Measurements from ENCODE around the gene SPN. TPM values are rescaled to one million over a fixed set of nuclear protein-coding genes. Genes with fewer than 3 reads are reported as not detected.

Gene SPN
- total and polyA plus RNA-seq, 2 donors (not counting 3 experiments of a cell fraction or from before 2014, with no cell fraction given), result not detected

DNA sequence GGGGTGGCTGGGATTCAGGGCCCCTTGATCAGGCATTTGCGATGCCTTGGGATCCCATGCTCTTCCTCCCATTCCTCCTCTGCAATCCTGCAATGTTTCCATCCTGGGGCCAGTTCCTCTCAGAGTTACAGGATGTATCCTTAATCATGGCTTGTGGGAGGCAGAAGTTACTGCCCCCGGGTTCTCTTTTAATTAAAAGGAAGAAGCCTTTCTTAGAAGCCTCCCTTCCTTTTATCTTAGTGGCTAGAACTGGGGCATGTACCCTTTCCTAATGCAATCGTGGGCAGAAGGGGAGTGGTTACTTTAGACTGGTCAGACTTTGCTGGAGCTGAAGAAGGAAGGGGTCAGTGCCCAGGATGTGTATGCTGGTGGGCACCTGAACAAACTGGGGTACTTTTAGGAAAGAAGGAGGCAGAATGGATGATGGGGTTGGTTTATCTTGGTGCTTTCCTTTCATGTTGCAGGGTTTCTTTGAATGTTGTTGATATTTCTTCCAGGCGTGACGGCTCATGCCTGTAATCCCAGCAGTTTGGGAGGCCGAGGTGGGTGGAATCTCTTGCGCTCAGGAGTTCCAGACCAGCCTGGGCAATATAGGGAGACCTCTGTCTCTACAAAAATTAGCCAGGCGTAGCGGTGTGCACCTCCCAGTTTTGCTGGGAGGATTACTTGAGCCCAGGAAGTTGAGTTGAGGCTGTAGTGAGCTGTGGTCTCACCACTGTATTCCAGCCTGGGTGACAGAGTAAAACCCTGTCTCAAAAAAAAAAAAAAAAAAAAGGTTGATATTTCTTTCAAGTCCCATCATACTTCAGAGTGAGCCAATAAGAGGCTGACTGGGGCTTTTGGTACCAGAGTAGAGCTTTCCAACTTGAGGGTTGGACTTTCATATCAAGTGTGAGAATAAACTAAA lies 13.2 kb upstream of the SPN start:
- H3K9ac ChIP-seq (replicated peaks; ENCODE audit: extremely low read depth, insufficient read depth, low read length), result no peak overlapping the region
- intact Hi-C loops (cut with micrococcal nuclease), result no loop called here
- no TSS peak for BruUV-seq (replicated peaks)
- H4K20me1 ChIP-seq (replicated peaks; ENCODE audit: control insufficient read depth, extremely low read depth, insufficient read depth, low read length), result no peaks in the 10 kb centered on the region
- H2AFZ ChIP-seq (ENCODE audit: low read depth, low read length), result no peak overlapping the region
- no peaks in the 10 kb centered on the region for H3K9me3 ChIP-seq (replicated peaks; ENCODE audit: control insufficient read depth, insufficient read depth, low read length)
- no peaks in the 10 kb centered on the region for H3K4me1 ChIP-seq (ENCODE audit: control insufficient read depth, extremely low read depth, insufficient read depth, low read length)
- H3K36me3 ChIP-seq (ENCODE audit: control insufficient read depth in 2 of 2, extremely low read depth in 1 of 2, insufficient read depth in 2 of 2, low read length in 2 of 2), result no peaks in the 10 kb centered on the region
- no peaks in the 10 kb centered on the region for H3K9me1 ChIP-seq (replicated peaks; ENCODE audit: control insufficient read depth, extremely low read depth, insufficient read depth, low read length)
- dilution Hi-C loops (cut with MboI; ENCODE audit: extremely low pct_ligation_motif_present, low sequenced_read_pairs), result no loop called here
- POLR2A ChIA-PET, result no interaction called here
- CTCF ChIA-PET, result interaction anchor here (1.5 kb wide), 1 partner anchor 51 kb away, joined by 3 read pairs; no protein-coding TSS in a partner anchor
- H3K4me2 ChIP-seq (ENCODE audit: insufficient read depth, low read length), result no peak overlapping the region
- no peak overlapping the region for H3K27ac ChIP-seq (ENCODE audit: insufficient read depth, low read depth, low read length)
- TF ChIP-seq JUN (IDR thresholded peaks at IDR 0.05; ENCODE audit: borderline replicate concordance, insufficient read depth, insufficient read length, low read depth) (no peak), MYC (IDR thresholded peaks at IDR 0.05; ENCODE audit: low read depth, low read length) (no peak), POLR2AphosphoS5 (IDR thresholded peaks at IDR 0.05; ENCODE audit: insufficient read depth, low read depth, low read length) (no peak), FOS (IDR thresholded peaks at IDR 0.05; ENCODE audit: borderline replicate concordance, insufficient read depth, low read length) (no peak), GATA2 (IDR thresholded peaks at IDR 0.05; ENCODE audit: insufficient read depth, insufficient read length, low read depth, low read length) (no peak), POLR2A (IDR thresholded peaks at IDR 0.05; ENCODE audit: low read depth, low read length) (no peak), EZH2 (IDR thresholded peaks at IDR 0.05; ENCODE audit: borderline replicate concordance, low read depth, low read length, severe bottlenecking) (no peak)
- TF ChIP-seq, protein P1, sequence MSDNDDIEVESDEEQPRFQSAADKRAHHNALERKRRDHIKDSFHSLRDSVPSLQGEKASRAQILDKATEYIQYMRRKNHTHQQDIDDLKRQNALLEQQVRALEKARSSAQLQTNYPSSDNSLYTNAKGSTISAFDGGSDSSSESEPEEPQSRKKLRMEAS (IDR thresholded peaks at IDR 0.05; ENCODE audit: insufficient read depth, insufficient read length), result no peak
- TF ChIP-seq, protein P2, sequence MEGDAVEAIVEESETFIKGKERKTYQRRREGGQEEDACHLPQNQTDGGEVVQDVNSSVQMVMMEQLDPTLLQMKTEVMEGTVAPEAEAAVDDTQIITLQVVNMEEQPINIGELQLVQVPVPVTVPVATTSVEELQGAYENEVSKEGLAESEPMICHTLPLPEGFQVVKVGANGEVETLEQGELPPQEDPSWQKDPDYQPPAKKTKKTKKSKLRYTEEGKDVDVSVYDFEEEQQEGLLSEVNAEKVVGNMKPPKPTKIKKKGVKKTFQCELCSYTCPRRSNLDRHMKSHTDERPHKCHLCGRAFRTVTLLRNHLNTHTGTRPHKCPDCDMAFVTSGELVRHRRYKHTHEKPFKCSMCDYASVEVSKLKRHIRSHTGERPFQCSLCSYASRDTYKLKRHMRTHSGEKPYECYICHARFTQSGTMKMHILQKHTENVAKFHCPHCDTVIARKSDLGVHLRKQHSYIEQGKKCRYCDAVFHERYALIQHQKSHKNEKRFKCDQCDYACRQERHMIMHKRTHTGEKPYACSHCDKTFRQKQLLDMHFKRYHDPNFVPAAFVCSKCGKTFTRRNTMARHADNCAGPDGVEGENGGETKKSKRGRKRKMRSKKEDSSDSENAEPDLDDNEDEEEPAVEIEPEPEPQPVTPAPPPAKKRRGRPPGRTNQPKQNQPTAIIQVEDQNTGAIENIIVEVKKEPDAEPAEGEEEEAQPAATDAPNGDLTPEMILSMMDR (IDR thresholded peaks at IDR 0.05; ENCODE audit: extremely low read depth in 1 of 2, insufficient read depth in 1 of 2, low read depth in 1 of 2, low read length in 2 of 2), result no peak
- no peaks in the 10 kb centered on the region for H3K79me2 ChIP-seq (ENCODE audit: control insufficient read depth, insufficient read depth, low read length)
- H3K27me3 ChIP-seq (ENCODE audit: control insufficient read depth in 2 of 2, insufficient read depth in 2 of 2, low read length in 2 of 2), result peaks cover 0 to 3% of the 10 kb centered on the region in 2 experiments
- no peak for DNase-seq (ENCODE audit: low read depth, low spot score)
- H3K4me3 ChIP-seq (replicated peaks in 1 of 3; ENCODE audit: insufficient read depth in 1 of 3, low read depth in 1 of 3, low read length in 3 of 3), result no peak overlapping the region
- FAIRE-seq, result no peak
